ENCODE results near the gene GPLD1.

GPLD1 gene

GRCh38 chr6:24489881-24490280, 503 bp upstream of the GPLD1 start:
- H3K27me3 Mint-ChIP-seq, result peaks cover 22% of the 10 kb centered on the region
- H3K4me1 Mint-ChIP-seq (ENCODE audit: low read depth), result peaks cover 11% of the 10 kb centered on the region
- H3K9me3 Mint-ChIP-seq, result no peaks in the 10 kb centered on the region
- no peak overlapping the region for H3K4me3 Mint-ChIP-seq
- intact Hi-C loops (cut with micrococcal nuclease), result no loop called here
- no peaks in the 10 kb centered on the region for H3K36me3 Mint-ChIP-seq (ENCODE audit: low read depth)
- no peak overlapping the region for H3K27ac Mint-ChIP-seq

GRCh38 chr6:24486065-24486464, 3.3 kb downstream of the GPLD1 start:
- H3K36me3 Mint-ChIP-seq (ENCODE audit: low read depth), result no peaks in the 10 kb centered on the region
- intact Hi-C loops (cut with micrococcal nuclease), result no loop called here
- no peaks in the 10 kb centered on the region for H3K9me3 Mint-ChIP-seq
- H3K4me1 Mint-ChIP-seq (ENCODE audit: low read depth), result no peaks in the 10 kb centered on the region
- no peak overlapping the region for H3K27ac Mint-ChIP-seq
- H3K27me3 Mint-ChIP-seq, result no peaks in the 10 kb centered on the region
- H3K4me3 Mint-ChIP-seq, result no peak overlapping the region

GRCh38 chr6:24484657-24485323, 4.6 kb downstream of the GPLD1 start:
- Mint-ChIP-seq H3K4me1 (ENCODE audit: low read depth) (no peaks in the 10 kb centered on the region), H3K9me3 (no peaks in the 10 kb centered on the region), H3K36me3 (ENCODE audit: low read depth) (no peaks in the 10 kb centered on the region), H3K27me3 (no peaks in the 10 kb centered on the region), H3K4me3 (no peak overlapping the region), H3K27ac (no peak overlapping the region)
- intact Hi-C loops (cut with micrococcal nuclease), result no loop called here

GRCh38 chr6:24481449-24481848, 7.9 kb downstream of the GPLD1 start:
- no peaks in the 10 kb centered on the region for H3K27me3 Mint-ChIP-seq
- H3K27ac Mint-ChIP-seq, result no peak overlapping the region
- intact Hi-C loops (cut with micrococcal nuclease), result no loop called here
- H3K9me3 Mint-ChIP-seq, result no peaks in the 10 kb centered on the region
- no peaks in the 10 kb centered on the region for H3K4me1 Mint-ChIP-seq (ENCODE audit: low read depth)
- no peak overlapping the region for H3K4me3 Mint-ChIP-seq
- no peaks in the 10 kb centered on the region for H3K36me3 Mint-ChIP-seq (ENCODE audit: low read depth)

GRCh38 chr6:24480705-24481104, 8.7 kb downstream of the GPLD1 start:
- Mint-ChIP-seq H3K36me3 (ENCODE audit: low read depth) (no peaks in the 10 kb centered on the region), H3K4me3 (no peak overlapping the region), H3K27me3 (no peaks in the 10 kb centered on the region), H3K9me3 (no peaks in the 10 kb centered on the region), H3K4me1 (ENCODE audit: low read depth) (no peaks in the 10 kb centered on the region), H3K27ac (no peak overlapping the region)
- intact Hi-C loops (cut with micrococcal nuclease), result no loop called here

GRCh38 chr6:24478903-24479302, 10.5 kb downstream of the GPLD1 start:
- no peaks in the 10 kb centered on the region for H3K9me3 Mint-ChIP-seq

GRCh38 chr6:24477070-24477469, 12.3 kb downstream of the GPLD1 start:
- Mint-ChIP-seq H3K4me3 (no peak overlapping the region), H3K27me3 (no peaks in the 10 kb centered on the region), H3K9me3 (no peaks in the 10 kb centered on the region), H3K36me3 (ENCODE audit: low read depth) (no peaks in the 10 kb centered on the region), H3K27ac (no peak overlapping the region), H3K4me1 (ENCODE audit: low read depth) (no peaks in the 10 kb centered on the region)
- intact Hi-C loops (cut with micrococcal nuclease), result no loop called here

More at GRCh38 chr6:24478903-24479302, 10.5 kb downstream of the GPLD1 start:
- Mint-ChIP-seq H3K36me3 (ENCODE audit: low read depth) (no peaks in the 10 kb centered on the region), H3K4me3 (no peak overlapping the region), H3K27me3 (no peaks in the 10 kb centered on the region), H3K27ac (no peak overlapping the region), H3K4me1 (ENCODE audit: low read depth) (no peaks in the 10 kb centered on the region)
- intact Hi-C loops (cut with micrococcal nuclease), result no loop called here

GRCh38 chr6:24476631-24477030, 12.7 kb downstream of the GPLD1 start:
- H3K36me3 Mint-ChIP-seq (ENCODE audit: low read depth), result no peaks in the 10 kb centered on the region
- no peak overlapping the region for H3K4me3 Mint-ChIP-seq
- H3K9me3 Mint-ChIP-seq, result no peaks in the 10 kb centered on the region
- intact Hi-C loops (cut with micrococcal nuclease), result no loop called here
- H3K27ac Mint-ChIP-seq, result no peak overlapping the region
- no peaks in the 10 kb centered on the region for H3K27me3 Mint-ChIP-seq
- H3K4me1 Mint-ChIP-seq (ENCODE audit: low read depth), result no peaks in the 10 kb centered on the region

GRCh38 chr6:24472181-24472580, 17.2 kb downstream of the GPLD1 start:
- intact Hi-C loops (cut with micrococcal nuclease), result no loop called here
- Mint-ChIP-seq H3K9me3 (no peaks in the 10 kb centered on the region), H3K36me3 (ENCODE audit: low read depth) (no peaks in the 10 kb centered on the region), H3K27me3 (no peaks in the 10 kb centered on the region), H3K4me1 (ENCODE audit: low read depth) (no peaks in the 10 kb centered on the region), H3K4me3 (no peak overlapping the region), H3K27ac (no peak overlapping the region)

GRCh38 chr6:24469811-24470210, 19.6 kb downstream of the GPLD1 start:
- Mint-ChIP-seq H3K4me3 (no peak overlapping the region), H3K27ac (no peak overlapping the region), H3K27me3 (no peaks in the 10 kb centered on the region), H3K36me3 (ENCODE audit: low read depth) (no peaks in the 10 kb centered on the region), H3K4me1 (ENCODE audit: low read depth) (no peaks in the 10 kb centered on the region), H3K9me3 (no peaks in the 10 kb centered on the region)
- intact Hi-C loops (cut with micrococcal nuclease), result no loop called here

GRCh38 chr6:24464253-24465038, 24.9 kb downstream of the GPLD1 start:
- no peaks in the 10 kb centered on the region for H3K4me1 Mint-ChIP-seq (ENCODE audit: low read depth)
- no peak overlapping the region for H3K27ac Mint-ChIP-seq
- H3K27me3 Mint-ChIP-seq, result no peaks in the 10 kb centered on the region
- intact Hi-C loops (cut with micrococcal nuclease), result no loop called here
- no peak overlapping the region for H3K4me3 Mint-ChIP-seq
- H3K9me3 Mint-ChIP-seq, result no peaks in the 10 kb centered on the region
- H3K36me3 Mint-ChIP-seq (ENCODE audit: low read depth), result no peaks in the 10 kb centered on the region

- intact Hi-C loops (cut with micrococcal nuclease), result no loop called here
- Mint-ChIP-seq H3K9me3 (no peaks in the 10 kb centered on the region), H3K4me1 (ENCODE audit: low read depth) (no peaks in the 10 kb centered on the region), H3K27ac (no peak overlapping the region), H3K27me3 (no peaks in the 10 kb centered on the region), H3K4me3 (no peak overlapping the region), H3K36me3 (ENCODE audit: low read depth) (no peaks in the 10 kb centered on the region)
Measured at GRCh38 chr6:24460966-24461365, 28.4 kb downstream of the GPLD1 start.

GRCh38 chr6:24458941-24459340, 30.4 kb downstream of the GPLD1 start:
- H3K27ac Mint-ChIP-seq, result no peak overlapping the region
- intact Hi-C loops (cut with micrococcal nuclease), result no loop called here
- H3K36me3 Mint-ChIP-seq (ENCODE audit: low read depth), result no peaks in the 10 kb centered on the region
- no peaks in the 10 kb centered on the region for H3K9me3 Mint-ChIP-seq
- H3K27me3 Mint-ChIP-seq, result no peaks in the 10 kb centered on the region
- H3K4me1 Mint-ChIP-seq (ENCODE audit: low read depth), result no peaks in the 10 kb centered on the region
- H3K4me3 Mint-ChIP-seq, result no peak overlapping the region

- H3K4me1 Mint-ChIP-seq (ENCODE audit: low read depth), result no peaks in the 10 kb centered on the region
- no peaks in the 10 kb centered on the region for H3K36me3 Mint-ChIP-seq (ENCODE audit: low read depth)
- intact Hi-C loops (cut with micrococcal nuclease), result no loop called here
- H3K4me3 Mint-ChIP-seq, result no peak overlapping the region
- no peaks in the 10 kb centered on the region for H3K9me3 Mint-ChIP-seq
- H3K27me3 Mint-ChIP-seq, result no peaks in the 10 kb centered on the region
- H3K27ac Mint-ChIP-seq, result no peak overlapping the region
Measured at GRCh38 chr6:24458134-24458533, 31.2 kb downstream of the GPLD1 start.

GRCh38 chr6:24455061-24455460, 34.3 kb downstream of the GPLD1 start:
- Mint-ChIP-seq H3K4me3 (no peak overlapping the region), H3K36me3 (ENCODE audit: low read depth) (no peaks in the 10 kb centered on the region), H3K27ac (no peak overlapping the region), H3K27me3 (no peaks in the 10 kb centered on the region), H3K9me3 (no peaks in the 10 kb centered on the region), H3K4me1 (ENCODE audit: low read depth) (no peaks in the 10 kb centered on the region)
- intact Hi-C loops (cut with micrococcal nuclease), result no loop called here
